GM18520 (cell line): ENCODE measurements around the gene COL26A1.
"Not testable (repeated sequence)": the region's sequence is repeated elsewhere in the genome, so short reads cannot be mapped to it uniquely, and the experiment has no call there.

ENCODE experiments used
- ATAC-seq: cut with Tn5 transposase; IDR thresholded peaks from one replicate; pipeline ENCODE4 v1.9.1; 2021; ENCODE audit not compliant: unreplicated experiment

The COL26A1 gene

GRCh38 chr7:101590663-101591435 lies 228.2 kb downstream of the COL26A1 start:
- no peak for ATAC-seq

- ATAC-seq: no peak
Observed at GRCh38 chr7:101591504-101591903, 228.8 kb downstream of the COL26A1 start.

- no peak for ATAC-seq
Observed at GRCh38 chr7:101593556-101593955, 230.9 kb downstream of the COL26A1 start.

- ATAC-seq: no peak
Observed at GRCh38 chr7:101594790-101595189, 232.1 kb downstream of the COL26A1 start.

GRCh38 chr7:101595246-101595645 lies 232.6 kb downstream of the COL26A1 start:
- no peak for ATAC-seq

GRCh38 chr7:101595766-101596537 lies 233.3 kb downstream of the COL26A1 start:
- no peak for ATAC-seq

GRCh38 chr7:101596898-101597297 lies 234.2 kb downstream of the COL26A1 start:
- no peak for ATAC-seq

- ATAC-seq: no peak
Observed at GRCh38 chr7:101597941-101598340, 235.3 kb downstream of the COL26A1 start.

GRCh38 chr7:101598422-101598985 lies 235.8 kb downstream of the COL26A1 start:
- no peak for ATAC-seq

GRCh38 chr7:101598986-101599771 lies 236.5 kb downstream of the COL26A1 start:
- no peak for ATAC-seq

GRCh38 chr7:101599787-101600186 lies 237.1 kb downstream of the COL26A1 start:
- ATAC-seq: no peak

GRCh38 chr7:101602082-101602481 lies 239.4 kb downstream of the COL26A1 start:
- ATAC-seq: no peak

- ATAC-seq: no peak
Observed at GRCh38 chr7:101602484-101603241, 240.0 kb downstream of the COL26A1 start.

- ATAC-seq: no peak
Observed at GRCh38 chr7:101604331-101604933, 241.8 kb downstream of the COL26A1 start.

GRCh38 chr7:101604934-101605332 lies 242.3 kb downstream of the COL26A1 start:
- ATAC-seq: not testable (repeated sequence)

GRCh38 chr7:101605611-101606497 lies 243.2 kb downstream of the COL26A1 start:
- no peak for ATAC-seq

- no peak for ATAC-seq
Observed at GRCh38 chr7:101606498-101606923, 243.8 kb downstream of the COL26A1 start.
